NCI-H146 treated with DMSO at 0.1 percent for 48 hours (cell line): ENCODE data around the gene FOXRED2.
A peak's percentile ranks its signal among the peaks of the same experiment; 100 is the strongest.
"Not testable (repeated sequence)": the region's sequence is repeated elsewhere in the genome, so short reads cannot be mapped to it uniquely, and the experiment has no call there.

Experiments
- DNase-seq: peaks from one replicate; lab custom pipeline; 2025; ENCODE audit not compliant: unreplicated experiment; lab: John Stamatoyannopoulos, UW

Gene FOXRED2

GRCh38 chr22:36506637-36507517 lies at the start of gene FOXRED2:
Gene FOXRED2, minus strand, starts transcription at chr22:36507040. Its CDS starts 618 bp downstream, at chr22:36506422.
- peak; percentile 59 for DNase-seq

GRCh38 chr22:36554098-36554497 lies 47.3 kb upstream of the FOXRED2 start:
- DNase-seq = no peak

- DNase-seq = no peak
These were observed 45.4 kb upstream of the FOXRED2 start for GRCh38 chr22:36552289-36552688.

GRCh38 chr22:36550701-36551495 lies 44.1 kb upstream of the FOXRED2 start:
- no peak for DNase-seq

- no peak for DNase-seq
These were observed 42.2 kb upstream of the FOXRED2 start for GRCh38 chr22:36549033-36549432.

- no peak for DNase-seq
These were observed 41.8 kb upstream of the FOXRED2 start for GRCh38 chr22:36548606-36549005.

- no peak for DNase-seq
These were observed 40.1 kb upstream of the FOXRED2 start for GRCh38 chr22:36546932-36547331.

- no peak for DNase-seq
These were observed 39.4 kb upstream of the FOXRED2 start for GRCh38 chr22:36546092-36546804.

GRCh38 chr22:36544107-36544620 lies 37.3 kb upstream of the FOXRED2 start:
- no peak for DNase-seq

GRCh38 chr22:36541831-36542411 lies 35.1 kb upstream of the FOXRED2 start:
- DNase-seq = no peak

- DNase-seq = no peak
These were observed 34.2 kb upstream of the FOXRED2 start for GRCh38 chr22:36540867-36541642.

- DNase-seq = no peak
These were observed 31.7 kb upstream of the FOXRED2 start for GRCh38 chr22:36538529-36538928.

- peak; percentile 11 for DNase-seq
These were observed 29.9 kb upstream of the FOXRED2 start for GRCh38 chr22:36536717-36537116.

GRCh38 chr22:36533320-36533719 lies 26.5 kb upstream of the FOXRED2 start:
- not testable (repeated sequence) for DNase-seq

GRCh38 chr22:36532466-36532865 lies 25.6 kb upstream of the FOXRED2 start:
- DNase-seq = no peak

GRCh38 chr22:36528795-36529751 lies 22.2 kb upstream of the FOXRED2 start, which contains the start of gene EIF3D:
Gene EIF3D, minus strand, starts transcription at chr22:36529166. Its CDS starts 3,045 bp downstream, at chr22:36526121.
- peak; percentile 93 for DNase-seq

- DNase-seq = no peak
These were observed 21.5 kb upstream of the FOXRED2 start for GRCh38 chr22:36528341-36528740.

- DNase-seq = no peak
These were observed 15.8 kb upstream of the FOXRED2 start for GRCh38 chr22:36522662-36523061.

- no peak for DNase-seq
These were observed 13.6 kb upstream of the FOXRED2 start for GRCh38 chr22:36520423-36520822.
